Measurements from ENCODE around the gene RNASE13.

RNASE13 gene

GRCh38 chr14:21036751-21037150, 2.1 kb upstream of the RNASE13 start:
- peak; percentile 35 for DNase-seq (ENCODE audit: low read depth)
- TF ChIP-seq, protein P1, sequence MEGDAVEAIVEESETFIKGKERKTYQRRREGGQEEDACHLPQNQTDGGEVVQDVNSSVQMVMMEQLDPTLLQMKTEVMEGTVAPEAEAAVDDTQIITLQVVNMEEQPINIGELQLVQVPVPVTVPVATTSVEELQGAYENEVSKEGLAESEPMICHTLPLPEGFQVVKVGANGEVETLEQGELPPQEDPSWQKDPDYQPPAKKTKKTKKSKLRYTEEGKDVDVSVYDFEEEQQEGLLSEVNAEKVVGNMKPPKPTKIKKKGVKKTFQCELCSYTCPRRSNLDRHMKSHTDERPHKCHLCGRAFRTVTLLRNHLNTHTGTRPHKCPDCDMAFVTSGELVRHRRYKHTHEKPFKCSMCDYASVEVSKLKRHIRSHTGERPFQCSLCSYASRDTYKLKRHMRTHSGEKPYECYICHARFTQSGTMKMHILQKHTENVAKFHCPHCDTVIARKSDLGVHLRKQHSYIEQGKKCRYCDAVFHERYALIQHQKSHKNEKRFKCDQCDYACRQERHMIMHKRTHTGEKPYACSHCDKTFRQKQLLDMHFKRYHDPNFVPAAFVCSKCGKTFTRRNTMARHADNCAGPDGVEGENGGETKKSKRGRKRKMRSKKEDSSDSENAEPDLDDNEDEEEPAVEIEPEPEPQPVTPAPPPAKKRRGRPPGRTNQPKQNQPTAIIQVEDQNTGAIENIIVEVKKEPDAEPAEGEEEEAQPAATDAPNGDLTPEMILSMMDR (IDR thresholded peaks at IDR 0.05; ENCODE audit: insufficient read depth, low read depth, low read length, missing control alignments), result no peak
- no peak overlapping the region for H3K4me3 ChIP-seq (ENCODE audit: low read length)

GRCh38 chr14:21033133-21033698, 1.4 kb downstream of the RNASE13 start:
- DNase-seq (ENCODE audit: low read depth), result no peak
- no peak overlapping the region for H3K4me3 ChIP-seq (ENCODE audit: low read length)
- TF ChIP-seq, protein P1 (IDR thresholded peaks at IDR 0.05; ENCODE audit: insufficient read depth, low read depth, low read length, missing control alignments), result no peak

GRCh38 chr14:21032326-21033132, 2.1 kb downstream of the RNASE13 start:
- peak; percentile 60 for DNase-seq (ENCODE audit: low read depth)
- no peak overlapping the region for H3K4me3 ChIP-seq (ENCODE audit: low read length)
- TF ChIP-seq, protein P1 (IDR thresholded peaks at IDR 0.05; ENCODE audit: insufficient read depth, low read depth, low read length, missing control alignments), result no peak

GRCh38 chr14:21030531-21030930, 4.1 kb downstream of the RNASE13 start:
- DNase-seq (ENCODE audit: low read depth), result no peak
- TF ChIP-seq, protein P1 (IDR thresholded peaks at IDR 0.05; ENCODE audit: insufficient read depth, low read depth, low read length, missing control alignments), result no peak
- no peak overlapping the region for H3K4me3 ChIP-seq (ENCODE audit: low read length)

DNA sequence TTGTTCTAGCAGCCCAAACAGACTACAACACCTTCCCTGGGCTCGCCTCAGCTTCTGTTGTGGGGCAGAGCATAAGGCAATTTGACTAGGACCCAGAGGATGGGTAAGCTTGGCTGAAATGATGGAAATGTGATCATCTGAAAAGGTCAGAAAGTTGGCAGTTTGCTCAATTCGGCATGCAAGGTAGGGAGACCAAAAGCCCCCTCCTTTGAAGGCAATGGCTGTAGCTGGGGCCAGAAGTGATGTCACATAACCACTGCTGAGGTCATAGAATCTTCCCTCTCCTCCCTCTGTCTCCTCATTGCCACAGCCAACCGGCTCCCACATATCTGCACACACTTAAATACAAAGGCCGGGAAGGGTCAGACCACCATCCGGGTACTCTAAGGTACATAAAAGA, 4.7 kb downstream of the RNASE13 start, which contains the start of gene TPPP2:
Gene TPPP2 (plus strand): TSS at position 301 of the 400 bp plus-strand sequence. CDS start 365 bp downstream, outside the sequence.
- H3K4me3 ChIP-seq (ENCODE audit: low read length), result no peak within 1 kb of the TSS
- no peak for DNase-seq (ENCODE audit: low read depth)
- TF ChIP-seq, protein P1 (IDR thresholded peaks at IDR 0.05; ENCODE audit: insufficient read depth, low read depth, low read length, missing control alignments), result no peak

DNA sequence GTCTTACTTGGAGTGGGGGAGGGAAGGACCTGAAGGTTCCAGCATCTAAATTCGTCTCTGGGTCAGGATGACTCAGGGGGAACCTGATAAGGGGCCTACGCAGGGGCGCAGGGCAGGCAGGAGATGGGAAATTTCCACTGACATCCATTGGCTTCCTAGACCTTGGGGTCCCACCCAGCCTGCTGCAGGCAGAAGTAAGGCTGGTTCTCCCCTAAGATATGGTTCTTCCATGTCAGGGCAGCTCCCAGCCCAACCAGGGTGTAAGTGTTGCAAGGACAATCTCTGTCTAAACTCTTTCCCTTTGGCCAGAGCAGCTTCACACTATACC, 7.7 kb downstream of the RNASE13 start:
- no peak overlapping the region for H3K4me3 ChIP-seq (ENCODE audit: low read length)
- TF ChIP-seq, protein P1 (IDR thresholded peaks at IDR 0.05; ENCODE audit: insufficient read depth, low read depth, low read length, missing control alignments), result no peak
- DNase-seq (ENCODE audit: low read depth), result no peak
